HepG2 (cell line): ENCODE data around the gene ITGAV. TPM values are rescaled to one million over a fixed set of nuclear protein-coding genes. Genes with fewer than 3 reads are reported as not detected.

Experiments used
- ATAC-seq: fragments of 200-7000 bp; cut with Tn5 transposase; 3 replicates; pipeline ENCODE4 v1.9.1; 2020; ENCODE audit warnings: mild to moderate bottlenecking, moderate library complexity
- BruUV-seq: library from RNA; stranded (reverse); fragments of 400-500 nt; replicated peaks from 2 replicates; lab custom pipeline; 2021; lab: Mats Ljungman, UMichigan
- CTCF ChIA-PET: fragments of 300-600 bp; formaldehyde crosslinking; extraction: SDS; loops from one replicate; lab custom pipeline; 2021; ENCODE audit warnings: low total read pairs, inconsistent platforms, low intra/inter-chr PET ratio; lab: Yijun Ruan, JAX
- POLR2A ChIA-PET: fragments of 350-600 bp; sonication (Branson Sonifier 250); formaldehyde crosslinking; loops from one replicate; lab custom pipeline; 2020; ENCODE audit warnings: antibody characterized with exemption, inconsistent platforms; lab: Yijun Ruan, JAX
- DNase-seq: peaks from one replicate; pipeline ENCODE4 v3.0.0-alpha.2; 2015; ENCODE audit warnings: low spot score
- FAIRE-seq: peaks from 3 replicates; lab custom pipeline; 2011; peaks lifted over from hg19 to GRCh38; lab: Jason Lieb, UNC
- H2AFZ ChIP-seq: one replicate; pipeline ENCODE4 v1.6.1; 2011; ENCODE audit warnings: low read length, inconsistent platforms
- H3K27ac ChIP-seq: fragments of 300-600 bp; 3 replicates; pipeline ENCODE4 v1.8.0; 2011; ENCODE audit warnings: mixed run types, mild to moderate bottlenecking, mixed read lengths, low read length, inconsistent platforms; ENCODE audit not compliant: insufficient read depth; ENCODE audit errors: extremely low read length
- H3K27me3 ChIP-seq, 2 experiments: fragments of 200-600 bp in 1 of 2; 2 replicates in 1 of 2; 3 replicates in 1 of 2; pipeline versions ENCODE4 v1.6.0 to v1.8.0; 2011; ENCODE audit warnings: low read length in 2 of 2, mild to moderate bottlenecking in 2 of 2, moderate library complexity in 2 of 2, inconsistent platforms in 1 of 2; ENCODE audit not compliant: insufficient read depth in 2 of 2, control insufficient read depth in 1 of 2
- H3K36me3 ChIP-seq, 2 experiments: fragments of 200-600 bp in 1 of 2; replicated peaks in 1 of 2; 2 replicates in 1 of 2; 3 replicates in 1 of 2; pipeline versions ENCODE4 v1.5.1 to v1.8.0; 2011; ENCODE audit warnings: low read length in 2 of 2, inconsistent platforms in 1 of 2; ENCODE audit not compliant: insufficient read depth in 2 of 2, control insufficient read depth in 1 of 2
- H3K4me1 ChIP-seq: 2 replicates; pipeline ENCODE4 v1.5.1; 2012; ENCODE audit warnings: low read length, inconsistent platforms; ENCODE audit not compliant: insufficient read depth
- H3K4me2 ChIP-seq: 2 replicates; pipeline ENCODE4 v1.6.0; 2011; ENCODE audit warnings: low read depth, low read length, inconsistent platforms
- H3K4me3 ChIP-seq, 3 experiments: fragments of 200-600 bp in 1 of 3; sonication (generic), shearing (Covaris generic) in 1 of 3; replicated peaks in 1 of 3; 2 replicates each; pipeline ENCODE4 v1.5.1; 2011 to 2016; ENCODE audit warnings: low read length in 3 of 3, inconsistent platforms in 2 of 3, low read depth in 2 of 3, mild to moderate bottlenecking in 2 of 3, control low read depth in 1 of 3, mixed read lengths in 1 of 3; ENCODE audit not compliant: insufficient read depth in 1 of 3
- H3K79me2 ChIP-seq: one replicate; pipeline ENCODE4 v1.6.1; 2011; ENCODE audit warnings: low read length, inconsistent platforms; ENCODE audit not compliant: insufficient read depth
- H3K9ac ChIP-seq: 2 replicates; pipeline ENCODE4 v1.6.0; 2011; ENCODE audit warnings: mild to moderate bottlenecking, low read depth, low read length, inconsistent platforms; ENCODE audit not compliant: insufficient read depth
- H3K9me3 ChIP-seq: 2 replicates; pipeline ENCODE4 v1.5.1; 2012; ENCODE audit warnings: mild to moderate bottlenecking, low read length
- H4K20me1 ChIP-seq: 2 replicates; pipeline ENCODE4 v1.6.0; 2011; ENCODE audit warnings: inconsistent platforms, mild to moderate bottlenecking, low read length, moderate library complexity; ENCODE audit not compliant: insufficient read depth
- GFI1 ChIP-seq: sonication (generic); formaldehyde crosslinking; IDR thresholded peaks from 2 replicates; pipeline ENCODE4 v1.5.0; 2020; ENCODE audit warnings: missing genetic modification reagents, mild to moderate bottlenecking, borderline replicate concordance
- HNF4A ChIP-seq: sonication (generic); formaldehyde crosslinking; IDR thresholded peaks from 2 replicates; pipeline ENCODE4 v1.4.0; 2020; ENCODE audit warnings: missing genetic modification reagents
- SRSF9 ChIP-seq: fragments of 200-400 bp; formaldehyde crosslinking; IDR thresholded peaks from 2 replicates; pipeline ENCODE4 v1.6.1; 2018; ENCODE audit warnings: borderline replicate concordance, mild to moderate bottlenecking, low read depth, low read length; ENCODE audit not compliant: insufficient read depth, poor library complexity, severe bottlenecking
- ZNF317 ChIP-seq: sonication (generic); formaldehyde crosslinking; IDR thresholded peaks from 2 replicates; pipeline ENCODE4 v1.5.0; 2020; ENCODE audit warnings: mild to moderate bottlenecking, missing genetic modification reagents
- ZNF337 ChIP-seq: sonication (generic); formaldehyde crosslinking; IDR thresholded peaks from 2 replicates; pipeline ENCODE4 v1.5.1; 2020; ENCODE audit warnings: missing genetic modification reagents, low read depth, mild to moderate bottlenecking, borderline replicate concordance
- ZNF589 ChIP-seq: sonication (generic); formaldehyde crosslinking; conservative IDR thresholded peaks from 2 replicates; pipeline ENCODE4 v1.8.0; 2022; ENCODE audit warnings: mild to moderate bottlenecking, moderate library complexity, missing genetic modification reagents
- ZSCAN25 ChIP-seq: sonication (generic); formaldehyde crosslinking; IDR thresholded peaks from 2 replicates; pipeline ENCODE4 v1.8.0; 2022; ENCODE audit warnings: mild to moderate bottlenecking, missing genetic modification reagents
- WGBS: methylation state at CpG from one replicate; pipeline ENCODE4 v1.1.6; 2017; ENCODE audit warnings: low lambda C conversion rate; 5-methylcytosine and 5-hydroxymethylcytosine counted together
- in situ Hi-C: cut with HindIII; loops from 2 replicates; pipeline ENCODE4 v1.10.0; 2017; ENCODE audit warnings: low pct_unique_long_range_greater_than_20kb; ENCODE audit not compliant: extremely low pct_ligation_motif_present
- intact Hi-C: fragments of 100-400 bp; cut with micrococcal nuclease; formaldehyde crosslinking; loops from one replicate; pipeline ENCODE4 v1.10.0; 2022; ENCODE audit not compliant: unreplicated experiment
- polyA plus RNA-seq, 8 experiments: library from polyadenylated mRNA; depleted of rRNA in 3 of 8; stranded (reverse) in 7 of 8; unstranded in 1 of 8; fragments of >200 nt; fragmentation: Illumina TruSeq in 4 of 8; extraction: Trizol in 4 of 8; gene quantifications; 2 replicates each; pipeline versions ENCODE4 v1.2.1 to v1.2.3, GENCODE V29; 2011 to 2016; ENCODE audit warnings: low read depth in 4 of 8, missing spikeins in 1 of 8, mixed read lengths in 1 of 8; ENCODE audit not compliant: insufficient read depth in 1 of 8
- total RNA-seq, 5 experiments: library from RNA; depleted of rRNA; stranded (reverse); fragments of >200 nt; fragmentation: Illumina TruSeq; extraction: Trizol; gene quantifications; 2 replicates each; pipeline ENCODE4 v1.2.3, GENCODE V29; 2016; ENCODE audit warnings: low read depth in 1 of 5
- TF ChIP-seq, protein P1 (sequence below): IDR thresholded peaks from 2 replicates; pipeline ENCODE4 v1.6.1; 2016; ENCODE audit warnings: mild to moderate bottlenecking, missing biosample characterization, missing genetic modification reagents
- TF ChIP-seq, protein P2 (sequence below): sonication (generic); formaldehyde crosslinking; conservative IDR thresholded peaks from 2 replicates; pipeline ENCODE4 v1.4.0; 2020; ENCODE audit warnings: missing genetic modification reagents

The ITGAV gene
- total and polyA plus RNA-seq, 2 of the 13 experiments (the other 11 are each of a cell fraction or from before 2014, with no cell fraction given): 59.1 to 60.4 TPM

DNA sequence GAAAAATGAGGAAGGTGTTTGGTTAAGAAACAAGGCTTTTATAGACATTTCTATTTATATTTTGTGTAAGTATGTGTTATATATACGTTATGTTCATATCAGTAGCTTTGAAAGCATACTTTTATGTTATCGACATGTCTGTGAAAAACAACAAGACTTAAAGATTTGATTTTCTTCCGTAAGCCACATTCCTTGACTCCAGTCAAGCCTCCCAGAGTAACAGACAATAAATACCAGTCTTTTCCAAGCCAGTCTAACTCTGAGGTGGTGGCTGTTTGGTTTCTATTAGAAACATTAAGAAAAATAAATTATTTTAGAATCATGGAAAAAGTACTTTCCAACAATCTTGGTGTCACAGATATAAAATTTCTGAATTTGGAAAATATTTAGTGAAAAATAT, 16.3 kb upstream of the ITGAV start:
- Histone ChIP-seq H2AFZ (no peak overlapping the region), H3K4me2 (no peak overlapping the region), H3K27me3 (no peaks in the 10 kb centered on the region), H3K79me2 (no peaks in the 10 kb centered on the region), H3K9me3 (no peaks in the 10 kb centered on the region), H3K36me3 (no peaks in the 10 kb centered on the region), H3K27ac (no peak overlapping the region), H3K9ac (no peak overlapping the region), H3K4me3 (no peak overlapping the region), H3K4me1 (peaks cover 40% of the 10 kb centered on the region), H4K20me1 (no peaks in the 10 kb centered on the region)
- in situ Hi-C loops: no loop called here
- ChIA-PET CTCF (no interaction called here), POLR2A (interaction anchor here (5.4 kb wide), 1 partner anchor 16 kb away, joined by 37 read pairs; the partner anchor contains the start of gene ITGAV)
- FAIRE-seq (no peak), ATAC-seq (no peak), DNase-seq (no peak)
- WGBS: 94% methylated on average over 3 of the region's 3 CpGs
- no TSS peak for BruUV-seq
- intact Hi-C loops: no loop called here
- TF ChIP-seq ZSCAN25: no peak
- TF ChIP-seq ZNF589 (CRISPR knock-in tag): no peak
- no peak for TF ChIP-seq SRSF9
- no peak for TF ChIP-seq HNF4A
- no peak for TF ChIP-seq GFI1 (CRISPR knock-in tag)
- no peak for TF ChIP-seq ZNF337
- TF ChIP-seq, protein P1, sequence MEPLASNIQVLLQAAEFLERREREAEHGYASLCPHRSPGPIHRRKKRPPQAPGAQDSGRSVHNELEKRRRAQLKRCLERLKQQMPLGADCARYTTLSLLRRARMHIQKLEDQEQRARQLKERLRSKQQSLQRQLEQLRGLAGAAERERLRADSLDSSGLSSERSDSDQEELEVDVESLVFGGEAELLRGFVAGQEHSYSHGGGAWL: no peak
- no peak for TF ChIP-seq ZNF317 (CRISPR knock-in tag)
- TF ChIP-seq, protein P2, sequence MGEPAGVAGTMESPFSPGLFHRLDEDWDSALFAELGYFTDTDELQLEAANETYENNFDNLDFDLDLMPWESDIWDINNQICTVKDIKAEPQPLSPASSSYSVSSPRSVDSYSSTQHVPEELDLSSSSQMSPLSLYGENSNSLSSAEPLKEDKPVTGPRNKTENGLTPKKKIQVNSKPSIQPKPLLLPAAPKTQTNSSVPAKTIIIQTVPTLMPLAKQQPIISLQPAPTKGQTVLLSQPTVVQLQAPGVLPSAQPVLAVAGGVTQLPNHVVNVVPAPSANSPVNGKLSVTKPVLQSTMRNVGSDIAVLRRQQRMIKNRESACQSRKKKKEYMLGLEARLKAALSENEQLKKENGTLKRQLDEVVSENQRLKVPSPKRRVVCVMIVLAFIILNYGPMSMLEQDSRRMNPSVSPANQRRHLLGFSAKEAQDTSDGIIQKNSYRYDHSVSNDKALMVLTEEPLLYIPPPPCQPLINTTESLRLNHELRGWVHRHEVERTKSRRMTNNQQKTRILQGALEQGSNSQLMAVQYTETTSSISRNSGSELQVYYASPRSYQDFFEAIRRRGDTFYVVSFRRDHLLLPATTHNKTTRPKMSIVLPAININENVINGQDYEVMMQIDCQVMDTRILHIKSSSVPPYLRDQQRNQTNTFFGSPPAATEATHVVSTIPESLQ (CRISPR knock-in tag): no peak
